Measurements from ENCODE around the gene PRDX3. TPM values are rescaled to one million over a fixed set of nuclear protein-coding genes. Genes with fewer than 3 reads are reported as not detected.

Gene PRDX3
- total RNA-seq, 1 experiment from 2014 or later, result 94.4 TPM

- intact Hi-C loops (cut with micrococcal nuclease), result no loop called here
- CTCF ChIA-PET, result no interaction called here
These were observed 43.1 kb downstream of the PRDX3 start for GRCh38 chr10:119135513-119135881.

GRCh38 chr10:119133949-119134348, 44.7 kb downstream of the PRDX3 start:
- Mint-ChIP-seq H3K4me1 (ENCODE audit: insufficient read depth, unreplicated experiment) (peaks cover 8% of the 10 kb centered on the region), H3K9me3 (ENCODE audit: unreplicated experiment) (no peaks in the 10 kb centered on the region), H3K27me3 (ENCODE audit: insufficient read depth, unreplicated experiment) (no peaks in the 10 kb centered on the region), H3K36me3 (ENCODE audit: insufficient read depth, unreplicated experiment) (peaks cover 85% of the 10 kb centered on the region), H3K27ac (ENCODE audit: low read depth, unreplicated experiment) (peak overlapping the region; percentile 35), H3K4me3 (ENCODE audit: unreplicated experiment) (no peak overlapping the region)
- intact Hi-C loops (cut with micrococcal nuclease), result no loop called here
- DNase-seq (ENCODE audit: unreplicated experiment), result no peak
- TF ChIP-seq CTCF (IDR thresholded peaks at IDR 0.05; ENCODE audit: unreplicated experiment), result no peak
- ChIA-PET CTCF (no interaction called here), POLR2A (interaction anchor here (1.2 kb wide), 1 partner anchor 29 kb away, joined by 4 read pairs; no protein-coding TSS in a partner anchor)
- BruUV-seq (replicated peaks), result no TSS peak

More at GRCh38 chr10:119135513-119135881, 43.1 kb downstream of the PRDX3 start:
- no peaks in the 10 kb centered on the region for H3K9me3 Mint-ChIP-seq (ENCODE audit: unreplicated experiment)
- no peak overlapping the region for H3K4me3 Mint-ChIP-seq (ENCODE audit: unreplicated experiment)
- TF ChIP-seq CTCF (IDR thresholded peaks at IDR 0.05; ENCODE audit: unreplicated experiment), result no peak
- POLR2A ChIA-PET, result no interaction called here
- peak; percentile 85 for DNase-seq (ENCODE audit: unreplicated experiment)
- H3K36me3 Mint-ChIP-seq (ENCODE audit: insufficient read depth, unreplicated experiment), result peaks cover 81% of the 10 kb centered on the region
- no peaks in the 10 kb centered on the region for H3K27me3 Mint-ChIP-seq (ENCODE audit: insufficient read depth, unreplicated experiment)
- BruUV-seq (replicated peaks), result no TSS peak
- H3K27ac Mint-ChIP-seq (ENCODE audit: low read depth, unreplicated experiment), result no peak overlapping the region
- peaks cover 8% of the 10 kb centered on the region for H3K4me1 Mint-ChIP-seq (ENCODE audit: insufficient read depth, unreplicated experiment)

GRCh38 chr10:119132521-119133345, 45.9 kb downstream of the PRDX3 start:
- Mint-ChIP-seq H3K27ac (ENCODE audit: low read depth, unreplicated experiment) (peak overlapping the region; percentile 35), H3K4me1 (ENCODE audit: insufficient read depth, unreplicated experiment) (peaks cover 8% of the 10 kb centered on the region), H3K4me3 (ENCODE audit: unreplicated experiment) (no peak overlapping the region), H3K9me3 (ENCODE audit: unreplicated experiment) (no peaks in the 10 kb centered on the region), H3K27me3 (ENCODE audit: insufficient read depth, unreplicated experiment) (no peaks in the 10 kb centered on the region), H3K36me3 (ENCODE audit: insufficient read depth, unreplicated experiment) (peaks cover 86% of the 10 kb centered on the region)
- BruUV-seq (replicated peaks), result no TSS peak
- intact Hi-C loops (cut with micrococcal nuclease), result no loop called here
- TF ChIP-seq CTCF (IDR thresholded peaks at IDR 0.05; ENCODE audit: unreplicated experiment), result no peak
- no peak for DNase-seq (ENCODE audit: unreplicated experiment)
- CTCF ChIA-PET, result interaction anchor here (0.5 to 0.6 kb wide), 2 partner anchors 28 to 371 kb away, joined by 3 read pairs; no protein-coding TSS in a partner anchor
- POLR2A ChIA-PET, result interaction anchor here (0.9 to 1.5 kb wide), 5 partner anchors 13 to 53 kb away, joined by 3 to 8 read pairs (median 4); no protein-coding TSS in a partner anchor

GRCh38 chr10:119131512-119132240, 46.9 kb downstream of the PRDX3 start:
- peak; percentile 22 for DNase-seq (ENCODE audit: unreplicated experiment)
- Mint-ChIP-seq H3K9me3 (ENCODE audit: unreplicated experiment) (no peaks in the 10 kb centered on the region), H3K27me3 (ENCODE audit: insufficient read depth, unreplicated experiment) (no peaks in the 10 kb centered on the region), H3K4me1 (ENCODE audit: insufficient read depth, unreplicated experiment) (peaks cover 8% of the 10 kb centered on the region), H3K36me3 (ENCODE audit: insufficient read depth, unreplicated experiment) (peaks cover 96% of the 10 kb centered on the region), H3K27ac (ENCODE audit: low read depth, unreplicated experiment) (peak overlapping the region; percentile 16), H3K4me3 (ENCODE audit: unreplicated experiment) (no peak overlapping the region)
- intact Hi-C loops (cut with micrococcal nuclease), result no loop called here
- POLR2A ChIA-PET, result interaction anchor here (1.0 to 1.5 kb wide), 5 partner anchors 10 to 52 kb away, joined by 3 to 8 read pairs (median 5); no protein-coding TSS in a partner anchor
- no peak for TF ChIP-seq CTCF (IDR thresholded peaks at IDR 0.05; ENCODE audit: unreplicated experiment)
- BruUV-seq (replicated peaks), result no TSS peak
- CTCF ChIA-PET, result interaction anchor here (0.6 kb wide), 1 partner anchor 370 kb away, joined by 3 read pairs; no protein-coding TSS in a partner anchor
